ENCODE measurements around the gene MOB3A.

GRCh38 chr19:2047449-2048103 is 48.5 kb downstream of the MOB3A start:
- TF ChIP-seq CTCF (IDR thresholded peaks at IDR 0.05; ENCODE audit: low read length) = no peak
- no peak for TF ChIP-seq EZH2 (optimal IDR thresholded peaks at IDR 0.05; ENCODE audit: low read depth, low read length)
- TF ChIP-seq EZH2phosphoT487 (IDR thresholded peaks at IDR 0.05; ENCODE audit: low read length) = no peak
